CD4-positive, alpha-beta T cell (primary cell): Measurements from ENCODE around the gene NECAP2. TPM values are rescaled to one million over a fixed set of nuclear protein-coding genes. Genes with fewer than 3 reads are reported as not detected.

Source experiments
- ATAC-seq: fragments of 200-7000 bp; cut with Tn5 transposase; one replicate; pipeline ENCODE4 v1.10.0; 2022; ENCODE audit warnings: mild to moderate bottlenecking; ENCODE audit not compliant: poor library complexity
- CTCF ChIA-PET: fragments of 350-600 bp; sonication (Branson Sonifier 250); formaldehyde crosslinking; loops from one replicate; lab custom pipeline; 2021; ENCODE audit warnings: antibody characterized with exemption, inconsistent platforms; lab: Charles Lee
- POLR2A ChIA-PET: fragments of 350-600 bp; sonication (Branson Sonifier 250); formaldehyde crosslinking; loops from one replicate; lab custom pipeline; 2021; ENCODE audit warnings: antibody characterized with exemption, inconsistent platforms; lab: Charles Lee
- DNase-seq, 14 experiments: peaks; one replicate each; pipeline ENCODE4 v3.0.0-alpha.2; 2013 to 2020; ENCODE audit warnings: mixed read lengths in 2 of 14
- H3K27ac ChIP-seq, 2 donors: one replicate each; pipeline versions ENCODE4 v1.5.1 to v1.7.0; 2013; ENCODE audit warnings: low read length in 2 of 2, low read depth in 1 of 2, mild to moderate bottlenecking in 1 of 2
- H3K27me3 ChIP-seq, 2 experiments: 1 replicate in 1 of 2; 2 replicates in 1 of 2; pipeline versions ENCODE4 v1.6.1 to v1.7.0; 2013; ENCODE audit warnings: low read length in 2 of 2, control low read depth in 1 of 2, mild to moderate bottlenecking in 1 of 2, moderate library complexity in 1 of 2; ENCODE audit not compliant: insufficient read depth in 2 of 2, control insufficient read depth in 1 of 2
- H3K36me3 ChIP-seq: one replicate; pipeline ENCODE4 v1.6.1; 2013; ENCODE audit warnings: low read length, control low read depth; ENCODE audit not compliant: insufficient read depth
- H3K4me1 ChIP-seq: one replicate; pipeline ENCODE4 v1.6.1; 2013; ENCODE audit warnings: low read length, control low read depth; ENCODE audit not compliant: insufficient read depth
- H3K4me3 ChIP-seq: one replicate; pipeline ENCODE4 v1.5.1; 2013; ENCODE audit warnings: mild to moderate bottlenecking, low read length, moderate library complexity
- H3K9me3 ChIP-seq, 2 experiments: 1 replicate in 1 of 2; 2 replicates in 1 of 2; pipeline versions ENCODE4 v1.6.1 to v1.7.0; 2013; ENCODE audit warnings: low read length in 2 of 2, mild to moderate bottlenecking in 2 of 2, control low read depth in 1 of 2, moderate library complexity in 1 of 2; ENCODE audit not compliant: control insufficient read depth in 1 of 2, insufficient read depth in 1 of 2
- H3K27ac Mint-ChIP-seq: one replicate; pipeline ENCODE4 v1.8.0; 2020; ENCODE audit warnings: mixed read lengths
- H3K27me3 Mint-ChIP-seq: one replicate; pipeline ENCODE4 v1.8.0; 2021; ENCODE audit warnings: mixed read lengths
- H3K36me3 Mint-ChIP-seq: one replicate; pipeline ENCODE4 v1.8.0; 2021; ENCODE audit warnings: low read depth, mixed read lengths
- H3K4me1 Mint-ChIP-seq: one replicate; pipeline ENCODE4 v1.8.0; 2021; ENCODE audit warnings: low read depth, mixed read lengths
- H3K4me3 Mint-ChIP-seq: one replicate; pipeline ENCODE4 v1.8.0; 2020; ENCODE audit warnings: mild to moderate bottlenecking, mixed read lengths
- H3K9me3 Mint-ChIP-seq: one replicate; pipeline ENCODE4 v1.8.0; 2020; ENCODE audit warnings: mixed read lengths
- intact Hi-C, 2 experiments: fragments of 100-400 bp; cut with DNase I in 1 of 2; cut with micrococcal nuclease in 1 of 2; formaldehyde crosslinking; loops; one replicate each; pipeline versions ENCODE4 v1.15.1 to v1.9.0; 2023 to 2025; cut with DNase I, micrococcal nuclease
- total RNA-seq, 174 experiments: library from RNA in 2 of 174; stranded (reverse) in 2 of 174; gene quantifications; one replicate each; pipeline ENCODE4 v1.2.3 and lab custom pipeline; 2021 to 2026
- TF ChIP-seq, protein P1 (sequence below): fragments of 200-600 bp; IDR thresholded peaks from one replicate; pipeline ENCODE4 v1.8.0; 2022; ENCODE audit warnings: antibody characterized with exemption, mild to moderate bottlenecking

NECAP2 gene
- total RNA-seq, 2 experiments from 2014 or later: 65.8 to 66.0 TPM

DNA sequence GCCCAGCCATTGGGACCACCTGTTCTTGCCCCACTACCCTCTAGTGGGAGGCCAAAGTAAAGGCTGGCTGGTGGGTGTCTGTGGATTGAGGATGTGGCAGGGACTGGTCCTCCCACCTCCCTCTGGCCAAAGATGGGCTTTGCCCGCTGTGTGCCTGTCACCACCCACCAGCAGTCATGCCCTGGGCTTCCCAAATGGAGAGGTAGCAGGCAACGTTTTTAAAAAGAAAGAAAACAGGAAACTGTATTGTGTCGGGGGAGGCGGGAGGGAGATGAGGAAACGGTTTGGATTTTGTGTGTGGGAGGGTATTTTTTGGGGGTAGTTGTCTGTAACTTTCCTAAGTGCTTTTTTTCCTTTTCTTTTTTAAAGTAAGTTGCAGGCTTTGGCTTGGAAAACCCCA is 43.4 kb upstream of the NECAP2 start:
- Histone ChIP-seq H3K27ac (no peak overlapping the region), H3K36me3 (peaks cover 61% of the 10 kb centered on the region), H3K9me3 (no peaks in the 10 kb centered on the region), H3K4me1 (peaks cover 6% of the 10 kb centered on the region), H3K27me3 (no peaks in the 10 kb centered on the region), H3K4me3 (no peak overlapping the region)
- POLR2A ChIA-PET: no interaction called here
- H3K27me3 Mint-ChIP-seq: no peaks in the 10 kb centered on the region
- ATAC-seq (no peak), DNase-seq (no peak)
- CTCF ChIA-PET: no interaction called here
- TF ChIP-seq, protein P1, sequence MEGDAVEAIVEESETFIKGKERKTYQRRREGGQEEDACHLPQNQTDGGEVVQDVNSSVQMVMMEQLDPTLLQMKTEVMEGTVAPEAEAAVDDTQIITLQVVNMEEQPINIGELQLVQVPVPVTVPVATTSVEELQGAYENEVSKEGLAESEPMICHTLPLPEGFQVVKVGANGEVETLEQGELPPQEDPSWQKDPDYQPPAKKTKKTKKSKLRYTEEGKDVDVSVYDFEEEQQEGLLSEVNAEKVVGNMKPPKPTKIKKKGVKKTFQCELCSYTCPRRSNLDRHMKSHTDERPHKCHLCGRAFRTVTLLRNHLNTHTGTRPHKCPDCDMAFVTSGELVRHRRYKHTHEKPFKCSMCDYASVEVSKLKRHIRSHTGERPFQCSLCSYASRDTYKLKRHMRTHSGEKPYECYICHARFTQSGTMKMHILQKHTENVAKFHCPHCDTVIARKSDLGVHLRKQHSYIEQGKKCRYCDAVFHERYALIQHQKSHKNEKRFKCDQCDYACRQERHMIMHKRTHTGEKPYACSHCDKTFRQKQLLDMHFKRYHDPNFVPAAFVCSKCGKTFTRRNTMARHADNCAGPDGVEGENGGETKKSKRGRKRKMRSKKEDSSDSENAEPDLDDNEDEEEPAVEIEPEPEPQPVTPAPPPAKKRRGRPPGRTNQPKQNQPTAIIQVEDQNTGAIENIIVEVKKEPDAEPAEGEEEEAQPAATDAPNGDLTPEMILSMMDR: no peak
- H3K27ac Mint-ChIP-seq: peak overlapping the region; percentile 55
- no peaks in the 10 kb centered on the region for H3K9me3 Mint-ChIP-seq
- no peak overlapping the region for H3K4me3 Mint-ChIP-seq
- peaks cover 74% of the 10 kb centered on the region for H3K36me3 Mint-ChIP-seq
- H3K4me1 Mint-ChIP-seq: peaks cover 9% of the 10 kb centered on the region
- intact Hi-C loops: no loop called here

DNA sequence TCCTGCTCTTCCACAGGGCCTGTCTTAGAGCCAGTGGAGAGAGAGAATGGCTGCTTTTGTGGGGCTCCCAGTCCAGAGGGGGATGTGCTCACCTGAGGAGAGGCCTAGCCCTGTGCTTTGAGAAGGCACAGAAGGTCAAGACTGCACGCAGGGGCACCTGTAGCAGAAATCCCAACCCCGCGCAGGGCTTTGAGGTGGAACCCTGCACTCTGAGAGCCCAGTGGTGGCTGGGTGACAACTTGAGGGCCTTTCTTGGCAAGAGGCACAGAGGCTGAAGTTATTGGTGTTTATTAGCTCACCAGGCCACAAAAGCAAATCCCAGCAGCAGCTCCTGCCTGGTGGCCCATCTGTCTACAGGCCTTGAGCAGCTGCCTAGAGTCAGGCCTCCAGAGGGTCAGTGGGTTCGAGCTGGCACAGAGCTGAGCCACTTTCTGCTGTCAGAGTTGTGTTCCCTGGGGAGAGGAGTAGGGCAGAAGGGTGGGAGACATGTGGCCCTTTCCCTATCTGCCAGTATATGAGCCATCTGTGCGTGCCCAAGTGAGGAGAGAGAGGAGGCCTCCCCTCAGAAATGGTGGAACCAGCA is 42.1 kb upstream of the NECAP2 start:
- no peak overlapping the region for H3K27ac ChIP-seq
- H3K36me3 ChIP-seq: peaks cover 50% of the 10 kb centered on the region
- H3K27me3 ChIP-seq: no peaks in the 10 kb centered on the region
- intact Hi-C loops: no loop called here
- Mint-ChIP-seq H3K27me3 (no peaks in the 10 kb centered on the region), H3K36me3 (peaks cover 61% of the 10 kb centered on the region), H3K27ac (no peak overlapping the region), H3K9me3 (no peaks in the 10 kb centered on the region), H3K4me1 (no peaks in the 10 kb centered on the region), H3K4me3 (no peak overlapping the region)
- CTCF ChIA-PET: no interaction called here
- peaks cover 1% of the 10 kb centered on the region for H3K4me1 ChIP-seq
- TF ChIP-seq, protein P1: no peak
- POLR2A ChIA-PET: no interaction called here
- no peak for ATAC-seq
- H3K9me3 ChIP-seq: no peaks in the 10 kb centered on the region
- no peak overlapping the region for H3K4me3 ChIP-seq
- no peak for DNase-seq

DNA sequence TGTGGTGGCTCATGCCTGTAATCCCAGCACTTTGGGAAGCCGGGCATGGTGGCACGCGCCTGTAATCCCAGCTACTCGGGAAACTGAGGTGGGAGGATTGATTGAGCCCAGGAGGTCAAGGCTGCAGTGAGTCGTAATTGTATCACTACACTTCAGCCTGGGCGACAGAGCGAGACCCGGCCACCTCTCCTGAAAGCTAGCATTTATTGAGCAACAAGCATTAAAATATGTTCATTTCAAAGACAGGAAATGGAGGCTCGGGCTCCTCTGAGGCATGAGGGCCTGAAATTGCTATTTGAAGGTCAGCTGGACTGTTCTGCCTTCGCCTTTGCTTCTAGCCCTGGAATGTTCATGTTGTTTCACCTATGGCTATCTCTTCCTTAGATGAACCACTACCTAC is 37.8 kb upstream of the NECAP2 start:
- H3K36me3 ChIP-seq: peaks cover 7% of the 10 kb centered on the region
- H3K9me3 ChIP-seq: no peaks in the 10 kb centered on the region
- Mint-ChIP-seq H3K4me1 (no peaks in the 10 kb centered on the region), H3K27ac (no peak overlapping the region), H3K27me3 (no peaks in the 10 kb centered on the region), H3K36me3 (peaks cover 18% of the 10 kb centered on the region), H3K4me3 (no peak overlapping the region), H3K9me3 (no peaks in the 10 kb centered on the region)
- no peaks in the 10 kb centered on the region for H3K27me3 ChIP-seq
- ChIA-PET CTCF (no interaction called here), POLR2A (no interaction called here)
- intact Hi-C loops: no loop called here
- H3K4me1 ChIP-seq: no peaks in the 10 kb centered on the region
- TF ChIP-seq, protein P1: no peak
- ATAC-seq (no peak), DNase-seq (no peak)
- H3K27ac ChIP-seq: no peak overlapping the region
- H3K4me3 ChIP-seq: no peak overlapping the region
